HUES64 (cell line): Measurements from ENCODE around the gene ANKRD10.
A peak's percentile ranks its signal among the peaks of the same experiment; 100 is the strongest.

Experiments used
- H3K27ac ChIP-seq: 2 replicates; pipeline ENCODE4 v1.7.0; 2013; ENCODE audit warnings: low read depth, low read length, inconsistent platforms
- H3K27me3 ChIP-seq: 2 replicates; pipeline ENCODE4 v1.6.1; 2013; ENCODE audit warnings: mild to moderate bottlenecking, low read length; ENCODE audit not compliant: insufficient read depth
- H3K36me3 ChIP-seq: 2 replicates; pipeline ENCODE4 v1.6.1; 2013; ENCODE audit warnings: mild to moderate bottlenecking, low read length; ENCODE audit not compliant: insufficient read depth
- H3K4me1 ChIP-seq: 2 replicates; pipeline ENCODE4 v1.6.1; 2013; ENCODE audit warnings: mild to moderate bottlenecking, low read length, moderate library complexity; ENCODE audit not compliant: insufficient read depth
- H3K4me3 ChIP-seq: 2 replicates; pipeline ENCODE4 v1.5.1; 2013; ENCODE audit warnings: mild to moderate bottlenecking, low read length, moderate library complexity
- H3K9ac ChIP-seq: 2 replicates; pipeline ENCODE4 v1.6.1; 2013; ENCODE audit warnings: mild to moderate bottlenecking, low read depth, low read length
- H3K9me3 ChIP-seq: 2 replicates; pipeline ENCODE4 v1.6.1; 2013; ENCODE audit warnings: low read depth, low read length; ENCODE audit not compliant: insufficient read depth
- WGBS: fragments of 150-250, 120-280 bp; methylation state at CpG from one replicate; pipeline ENCODE4 v1.1.7; 2013; ENCODE audit warnings: missing lambda C conversion rate; 5-methylcytosine and 5-hydroxymethylcytosine counted together

The ANKRD10 gene

DNA sequence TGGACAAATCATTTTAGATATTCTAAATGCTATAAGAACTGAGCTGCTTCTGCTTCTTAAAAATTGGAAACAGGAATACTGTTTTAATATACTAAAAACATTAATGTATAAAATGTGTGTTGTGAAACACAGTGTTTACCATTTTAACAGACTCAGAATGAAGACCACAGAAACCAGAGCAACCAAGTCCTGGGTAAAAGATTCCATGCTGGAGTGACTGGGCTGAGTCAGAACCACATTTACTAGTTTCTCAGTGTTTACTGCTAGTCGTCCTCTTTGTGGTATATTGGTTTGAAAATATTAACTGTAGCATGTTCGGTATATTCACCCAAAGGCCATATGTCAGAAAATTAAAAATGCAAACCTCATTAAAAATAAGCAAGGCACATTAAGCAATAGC lies 31.9 kb downstream of the ANKRD10 start:
- 90% methylated on average over 2 of the region's 2 CpGs for WGBS
- H3K4me1 ChIP-seq, result peaks cover 21% of the 10 kb centered on the region
- no peaks in the 10 kb centered on the region for H3K27me3 ChIP-seq
- no peak overlapping the region for H3K27ac ChIP-seq
- H3K9ac ChIP-seq, result no peak overlapping the region
- H3K36me3 ChIP-seq, result peaks cover 15% of the 10 kb centered on the region
- H3K9me3 ChIP-seq, result no peaks in the 10 kb centered on the region
- no peak overlapping the region for H3K4me3 ChIP-seq

DNA sequence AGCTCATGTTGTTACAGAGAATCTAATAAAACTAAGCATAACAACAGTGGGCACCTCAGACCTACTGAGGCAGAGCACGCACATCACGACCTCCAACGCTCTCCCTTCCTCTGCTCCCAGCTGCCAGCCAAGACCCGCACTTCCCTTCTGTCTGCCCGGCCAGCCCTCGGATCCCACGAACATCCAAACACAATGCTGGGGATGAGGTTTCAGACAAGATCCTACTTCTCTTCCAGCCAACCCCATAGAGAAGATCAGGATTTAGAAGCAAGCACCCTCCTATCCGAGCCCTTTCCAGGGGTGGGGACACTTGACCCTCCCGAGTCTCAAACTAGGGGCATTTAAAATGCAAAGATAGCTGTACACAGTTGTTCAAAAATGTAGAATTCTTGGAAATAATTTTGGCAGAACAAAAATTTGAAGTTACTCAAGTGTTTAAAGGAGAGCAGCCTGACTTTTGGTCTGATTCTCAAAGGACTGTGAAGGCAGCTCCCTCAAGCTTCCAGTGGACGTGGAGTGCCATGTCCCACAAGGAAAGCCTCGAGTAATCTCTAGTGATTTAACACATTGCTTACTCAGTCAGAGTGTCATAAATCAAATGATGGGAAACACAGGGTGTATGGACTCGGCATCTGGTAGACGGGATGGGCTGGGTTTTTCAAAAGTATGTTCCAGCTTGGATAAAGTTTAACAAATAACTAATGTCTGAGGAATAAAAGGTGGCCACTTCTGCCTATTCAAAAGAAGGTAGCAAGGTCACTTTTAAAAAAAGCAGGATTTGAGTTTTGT lies 32.8 kb downstream of the ANKRD10 start:
- H3K4me3 ChIP-seq, result no peak overlapping the region
- no peaks in the 10 kb centered on the region for H3K27me3 ChIP-seq
- H3K36me3 ChIP-seq, result peaks cover 15% of the 10 kb centered on the region
- WGBS, result 89% methylated on average over 13 of the region's 13 CpGs
- H3K9me3 ChIP-seq, result no peaks in the 10 kb centered on the region
- H3K27ac ChIP-seq, result no peak overlapping the region
- peaks cover 16% of the 10 kb centered on the region for H3K4me1 ChIP-seq
- H3K9ac ChIP-seq, result no peak overlapping the region

DNA sequence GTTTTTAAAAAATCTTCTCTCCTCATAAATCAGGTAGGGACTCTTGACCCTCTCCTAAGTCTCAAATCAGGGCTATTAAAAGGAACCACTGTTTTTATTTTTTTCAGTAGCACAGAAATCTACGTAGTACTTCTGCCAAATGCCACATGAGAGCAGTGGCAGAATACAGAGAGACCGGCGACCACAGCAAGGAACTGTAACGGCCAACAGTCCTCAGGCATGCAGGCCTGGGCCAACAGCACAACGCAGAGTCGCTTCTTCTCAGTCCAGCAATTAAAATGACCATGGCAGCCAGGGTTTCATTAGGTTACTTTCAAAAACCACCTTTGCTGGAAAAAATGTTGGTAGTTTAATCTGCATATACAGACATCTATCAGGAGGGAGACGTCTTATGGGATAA lies 34.2 kb downstream of the ANKRD10 start:
- H3K4me1 ChIP-seq, result 0 out of 2 replicates have a peak, but pooled peaks cover 2% of the 10 kb centered on the region
- no peak overlapping the region for H3K27ac ChIP-seq
- H3K4me3 ChIP-seq, result no peak overlapping the region
- peaks cover 15% of the 10 kb centered on the region for H3K36me3 ChIP-seq
- 96% methylated on average over 7 of the region's 7 CpGs for WGBS
- no peak overlapping the region for H3K9ac ChIP-seq
- H3K9me3 ChIP-seq, result no peaks in the 10 kb centered on the region
- H3K27me3 ChIP-seq, result no peaks in the 10 kb centered on the region

DNA sequence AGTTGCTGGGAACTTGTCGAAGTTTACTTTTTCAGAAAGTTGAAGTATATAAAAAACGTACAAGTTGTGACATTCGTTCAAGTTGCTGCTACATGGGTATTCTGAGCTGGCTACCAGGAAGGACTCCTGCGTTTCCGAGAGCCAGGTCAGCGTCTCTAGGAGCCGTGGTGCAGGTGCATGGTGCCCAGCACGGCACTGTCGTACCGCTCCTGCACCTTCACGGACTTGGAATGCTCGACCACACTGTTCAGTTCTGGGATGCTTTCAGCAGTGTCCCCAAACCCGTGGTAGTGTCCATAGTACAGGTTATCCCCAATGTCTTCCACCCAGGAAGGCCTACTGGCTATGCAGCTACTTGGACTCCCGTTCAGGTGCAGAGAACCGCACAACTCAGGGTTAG lies 35.4 kb downstream of the ANKRD10 start:
- peaks cover 15% of the 10 kb centered on the region for H3K36me3 ChIP-seq
- H3K9me3 ChIP-seq, result no peaks in the 10 kb centered on the region
- no peak overlapping the region for H3K27ac ChIP-seq
- WGBS, result 96% methylated on average over 15 of the region's 15 CpGs
- 0 out of 2 replicates have a peak, but pooled peaks cover 7% of the 10 kb centered on the region for H3K4me1 ChIP-seq
- H3K27me3 ChIP-seq, result no peaks in the 10 kb centered on the region
- no peak overlapping the region for H3K9ac ChIP-seq
- H3K4me3 ChIP-seq, result no peak overlapping the region

DNA sequence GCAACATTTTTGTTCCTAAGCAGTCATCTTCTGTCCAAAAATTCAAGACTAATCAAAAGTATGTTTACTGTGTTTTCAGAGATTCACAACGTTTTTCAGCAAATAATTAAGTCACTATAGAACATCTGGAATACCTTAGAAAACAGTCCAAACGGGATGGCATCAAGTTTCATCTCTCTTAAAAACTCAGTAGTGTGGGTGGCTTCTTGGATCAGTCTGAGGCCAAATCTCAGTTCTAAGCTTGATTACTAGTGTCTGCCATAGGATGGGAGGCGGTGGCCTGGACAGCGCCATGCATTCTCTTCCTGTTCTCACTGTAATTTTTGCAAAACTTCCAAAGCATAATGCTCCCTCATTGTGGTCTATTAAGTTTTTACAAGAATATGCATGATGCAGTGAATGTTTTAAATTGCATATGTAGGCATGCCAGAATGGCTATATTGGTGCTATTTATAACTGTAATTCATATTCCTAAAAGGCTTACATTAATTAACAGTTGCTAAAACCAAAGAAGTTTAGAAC lies 37.1 kb downstream of the ANKRD10 start:
- H3K9ac ChIP-seq, result no peak overlapping the region
- H3K27ac ChIP-seq, result no peak overlapping the region
- 77% methylated on average over 4 of the region's 4 CpGs for WGBS
- H3K4me1 ChIP-seq, result 0 out of 2 replicates have a peak, but pooled peaks cover 9% of the 10 kb centered on the region
- H3K9me3 ChIP-seq, result no peaks in the 10 kb centered on the region
- no peak overlapping the region for H3K4me3 ChIP-seq
- H3K27me3 ChIP-seq, result no peaks in the 10 kb centered on the region
- peaks cover 8% of the 10 kb centered on the region; the same call in 1 of the 2 replicates for H3K36me3 ChIP-seq

DNA sequence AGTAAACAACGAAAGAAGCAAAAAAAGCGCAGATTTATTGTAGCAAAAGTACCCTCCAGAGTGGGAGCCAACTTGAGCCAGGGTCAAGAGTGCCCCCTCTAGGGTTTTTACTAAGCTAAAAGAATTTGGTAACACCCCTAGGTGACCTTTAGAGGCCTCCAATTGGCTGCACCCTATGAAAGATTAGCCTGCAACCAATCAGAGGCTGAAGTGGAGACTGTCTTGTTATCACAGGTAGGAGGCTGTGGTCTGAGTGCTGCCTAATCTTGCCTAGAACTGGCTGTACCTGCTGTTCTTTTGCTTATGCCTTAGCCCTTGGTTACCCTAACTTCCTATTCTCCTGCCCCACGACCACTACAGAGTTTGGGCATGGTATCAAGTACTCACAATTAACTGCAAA lies 38.3 kb downstream of the ANKRD10 start:
- Histone ChIP-seq H3K36me3 (peaks cover 4% of the 10 kb centered on the region; the same call in 1 of the 2 replicates), H3K4me3 (no peak overlapping the region), H3K9ac (no peak overlapping the region), H3K4me1 (0 out of 2 replicates have a peak, but pooled peaks cover 9% of the 10 kb centered on the region), H3K9me3 (no peaks in the 10 kb centered on the region), H3K27me3 (no peaks in the 10 kb centered on the region), H3K27ac (no peak overlapping the region)
- 93% methylated on average over 3 of the region's 3 CpGs for WGBS

DNA sequence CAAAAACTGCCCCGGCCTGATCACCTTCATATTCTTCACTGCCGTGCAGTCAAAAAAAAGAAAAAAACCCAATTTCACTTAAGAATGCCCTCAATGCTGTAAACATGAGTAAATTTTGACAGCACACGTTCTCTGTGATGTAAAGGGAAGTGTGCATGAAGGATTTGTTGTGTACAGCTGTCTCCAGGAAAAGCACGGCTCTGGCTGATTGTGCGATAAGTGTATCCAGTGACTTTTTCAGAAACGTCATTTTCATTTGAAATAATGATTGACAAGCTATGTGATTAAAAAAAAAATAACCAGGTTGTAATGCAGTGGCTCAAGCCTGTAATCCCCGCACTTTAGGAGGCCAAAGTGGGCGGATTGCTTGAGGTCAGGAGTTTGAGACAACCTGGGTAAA lies 39.6 kb downstream of the ANKRD10 start:
- Histone ChIP-seq H3K4me1 (peaks cover 15% of the 10 kb centered on the region; the same call in 1 of the 2 replicates), H3K4me3 (peak overlapping the region; percentile 39; the same call in 1 of the 2 replicates), H3K27me3 (no peaks in the 10 kb centered on the region), H3K27ac (no peak overlapping the region), H3K36me3 (no peaks in the 10 kb centered on the region), H3K9ac (no peak overlapping the region), H3K9me3 (no peaks in the 10 kb centered on the region)
- 92% methylated on average over 8 of the region's 8 CpGs for WGBS

DNA sequence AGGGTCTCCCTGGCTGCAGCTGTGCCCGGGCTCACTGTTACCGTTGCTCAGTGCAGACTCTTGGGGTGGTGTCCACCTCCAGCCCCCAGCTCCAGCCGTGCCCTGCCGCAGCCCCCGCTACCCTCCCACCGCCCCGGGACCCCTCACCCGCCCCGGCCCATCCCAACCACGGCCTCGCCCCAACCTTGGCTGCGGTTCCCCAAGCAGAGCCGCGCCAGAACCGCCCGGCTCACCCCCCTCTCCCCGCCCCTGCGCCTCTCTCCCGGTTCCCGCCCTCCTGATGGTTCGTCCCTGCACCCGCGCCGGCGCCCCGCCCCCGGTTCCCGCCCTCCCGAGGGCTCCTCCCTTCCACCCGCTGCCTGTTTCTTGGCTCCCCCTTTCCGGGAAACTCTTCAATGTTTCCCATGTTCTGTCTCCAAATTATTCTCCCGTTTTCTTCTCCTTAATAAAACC lies 40.3 kb downstream of the ANKRD10 start:
- H3K27ac ChIP-seq, result no peak overlapping the region
- 2% methylated on average over 32 of the region's 32 CpGs for WGBS
- H3K4me1 ChIP-seq, result peaks cover 22% of the 10 kb centered on the region
- H3K9ac ChIP-seq, result 0 out of 2 replicates have a peak overlapping the region, but pooled peaks have one; percentile 33
- H3K4me3 ChIP-seq, result peak overlapping the region; percentile 47
- H3K27me3 ChIP-seq, result no peaks in the 10 kb centered on the region
- H3K9me3 ChIP-seq, result no peaks in the 10 kb centered on the region
- no peaks in the 10 kb centered on the region for H3K36me3 ChIP-seq

DNA sequence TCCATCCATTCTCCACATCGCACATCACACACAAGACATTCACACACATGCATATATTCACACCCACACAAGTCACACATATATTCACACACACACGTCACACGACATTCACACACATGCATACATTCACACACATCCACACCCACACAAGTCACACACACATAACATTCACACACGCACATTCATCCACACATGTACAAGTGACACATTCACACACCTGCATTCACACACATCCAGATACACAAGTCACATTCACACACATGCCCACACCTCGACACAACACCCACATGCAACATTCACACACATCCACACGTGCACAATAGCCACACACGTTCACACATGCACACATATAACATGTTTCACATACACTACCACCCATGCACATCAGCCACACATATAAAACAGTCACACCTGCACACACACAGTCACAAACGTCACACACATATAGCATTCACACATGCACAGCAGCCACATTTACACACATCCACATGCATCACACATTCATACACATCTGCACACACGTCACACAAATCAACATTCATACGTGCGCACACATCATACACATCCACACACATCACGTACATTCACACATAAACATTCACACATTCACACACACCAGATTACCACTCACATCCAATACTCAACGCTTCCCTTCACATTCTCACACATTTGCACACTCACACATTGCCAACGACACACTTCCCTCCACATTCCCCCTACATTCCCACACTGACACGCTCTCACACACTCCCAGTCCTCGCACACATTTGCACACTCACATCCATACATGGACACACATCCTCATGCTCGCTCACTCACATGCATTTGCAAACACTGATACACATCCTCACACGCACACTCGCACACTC lies 41.0 kb downstream of the ANKRD10 start:
- peaks cover 25% of the 10 kb centered on the region for H3K4me1 ChIP-seq
- H3K4me3 ChIP-seq, result peak overlapping the region; percentile 47
- H3K27ac ChIP-seq, result no peak overlapping the region
- 75% methylated on average over 19 of the region's 19 CpGs for WGBS
- H3K9me3 ChIP-seq, result no peaks in the 10 kb centered on the region
- H3K9ac ChIP-seq, result no peak overlapping the region
- no peaks in the 10 kb centered on the region for H3K27me3 ChIP-seq
- no peaks in the 10 kb centered on the region for H3K36me3 ChIP-seq

DNA sequence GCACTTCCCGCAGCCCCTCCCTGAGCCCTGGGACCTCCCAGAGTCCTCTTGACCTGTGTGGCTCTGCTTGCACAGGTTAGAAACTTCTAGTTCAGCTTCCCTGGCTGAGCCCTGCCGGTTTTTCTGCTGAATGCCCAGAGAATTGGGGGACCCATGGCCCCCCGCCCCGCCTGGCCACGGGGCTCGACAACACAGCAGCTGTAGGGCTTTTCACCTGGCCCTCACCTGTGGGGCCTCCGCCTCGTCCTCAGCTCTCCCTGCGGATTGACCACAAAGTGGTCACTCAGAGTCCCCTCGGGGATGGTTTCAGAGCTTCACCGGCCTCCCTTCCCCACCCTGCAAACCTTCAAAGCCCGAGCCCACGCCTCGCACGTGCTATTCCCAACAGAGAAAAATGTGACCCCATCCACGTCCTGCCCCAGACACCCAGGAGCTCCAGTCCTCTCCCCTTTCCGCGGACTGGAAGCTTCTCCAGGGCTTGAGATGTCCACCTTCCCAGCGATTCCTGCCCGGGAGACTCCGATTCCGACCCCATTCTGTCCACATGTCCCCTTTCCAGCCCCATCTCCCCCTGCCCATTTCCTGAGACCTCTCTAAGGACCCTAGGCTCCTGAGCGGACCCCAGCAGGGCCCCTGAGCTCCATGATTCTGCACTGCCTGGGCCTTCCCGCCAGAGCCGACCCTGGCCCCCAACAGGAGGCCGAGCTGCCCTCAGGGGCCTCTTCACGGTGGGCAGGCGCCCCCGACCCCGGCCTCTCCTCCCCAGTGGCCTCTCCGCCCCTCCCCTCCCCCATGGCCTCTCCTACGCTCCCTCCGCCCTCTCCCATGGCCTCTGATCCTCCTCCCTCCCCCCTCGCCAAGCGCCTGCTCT lies 41.9 kb downstream of the ANKRD10 start:
- H3K36me3 ChIP-seq, result no peaks in the 10 kb centered on the region
- WGBS, result 85% methylated on average over 35 of the region's 35 CpGs
- no peak overlapping the region for H3K4me3 ChIP-seq
- no peak overlapping the region for H3K27ac ChIP-seq
- H3K9me3 ChIP-seq, result no peaks in the 10 kb centered on the region
- H3K27me3 ChIP-seq, result no peaks in the 10 kb centered on the region
- no peak overlapping the region for H3K9ac ChIP-seq
- H3K4me1 ChIP-seq, result peaks cover 25% of the 10 kb centered on the region
